Neutrophil (primary cell): ENCODE data around the gene CCR9.

ENCODE experiments used
- H3K27ac ChIP-seq: fragments of 200-600 bp; sonication (generic); 2 replicates; pipeline ENCODE4 v1.5.1; 2016; ENCODE audit warnings: mild to moderate bottlenecking, moderate library complexity
- H3K27me3 ChIP-seq: fragments of 200-600 bp; sonication (generic); 2 replicates; pipeline ENCODE4 v1.6.0; 2016; ENCODE audit warnings: mild to moderate bottlenecking
- H3K36me3 ChIP-seq: fragments of 200-600 bp; sonication (generic); 2 replicates; pipeline ENCODE4 v1.5.1; 2017
- H3K4me1 ChIP-seq, 2 experiments: fragments of 200-600 bp in 1 of 2; sonication (generic) in 1 of 2; 1 replicate in 1 of 2; 2 replicates in 1 of 2; pipeline versions ENCODE4 v1.5.1 to v1.6.1; 2013 to 2016; ENCODE audit warnings: low read depth in 1 of 2, low read length in 1 of 2, mild to moderate bottlenecking in 1 of 2, moderate library complexity in 1 of 2; ENCODE audit not compliant: control insufficient read depth in 1 of 2, insufficient read depth in 1 of 2
- H3K4me3 ChIP-seq, 2 experiments: fragments of 200-600 bp in 1 of 2; sonication (generic) in 1 of 2; 1 replicate in 1 of 2; 2 replicates in 1 of 2; pipeline ENCODE4 v1.5.1; 2013 to 2016; ENCODE audit warnings: low read depth in 1 of 2, low read length in 1 of 2, mild to moderate bottlenecking in 1 of 2, moderate library complexity in 1 of 2
- H3K9me3 ChIP-seq: fragments of 200-600 bp; sonication (generic); 2 replicates; pipeline ENCODE4 v1.5.1; 2016
- CTCF ChIP-seq: fragments of 200-600 bp; sonication (generic); IDR thresholded peaks from 2 replicates; pipeline ENCODE4 v1.5.1; 2016; ENCODE audit warnings: antibody characterized with exemption

The CCR9 gene

GRCh38 chr3:45894015-45894414 is 7.7 kb downstream of the CCR9 start:
- Histone ChIP-seq H3K4me3 (no peak overlapping the region), H3K27ac (no peak overlapping the region), H3K9me3 (no peaks in the 10 kb centered on the region), H3K36me3 (no peaks in the 10 kb centered on the region), H3K4me1 (no peaks in the 10 kb centered on the region), H3K27me3 (peaks cover 29% of the 10 kb centered on the region)
- no peak for TF ChIP-seq CTCF

- Histone ChIP-seq H3K27ac (no peak overlapping the region), H3K4me3 (no peak overlapping the region), H3K27me3 (peaks cover 23% of the 10 kb centered on the region), H3K36me3 (no peaks in the 10 kb centered on the region), H3K4me1 (no peaks in the 10 kb centered on the region), H3K9me3 (no peaks in the 10 kb centered on the region)
- no peak for TF ChIP-seq CTCF
These were observed 9.5 kb downstream of the CCR9 start for GRCh38 chr3:45895686-45896468.

GRCh38 chr3:45896956-45897355 is 10.6 kb downstream of the CCR9 start:
- Histone ChIP-seq H3K27ac (no peak overlapping the region), H3K27me3 (peaks cover 17% of the 10 kb centered on the region), H3K36me3 (no peaks in the 10 kb centered on the region), H3K9me3 (no peaks in the 10 kb centered on the region), H3K4me1 (no peaks in the 10 kb centered on the region), H3K4me3 (no peak overlapping the region)
- TF ChIP-seq CTCF, result no peak

GRCh38 chr3:45904931-45905330 is 18.6 kb downstream of the CCR9 start:
- Histone ChIP-seq H3K27ac (no peak overlapping the region), H3K4me3 (no peak overlapping the region), H3K36me3 (no peaks in the 10 kb centered on the region), H3K9me3 (no peaks in the 10 kb centered on the region), H3K4me1 (no peaks in the 10 kb centered on the region), H3K27me3 (no peaks in the 10 kb centered on the region)
- no peak for TF ChIP-seq CTCF

GRCh38 chr3:45905755-45906154 is 19.4 kb downstream of the CCR9 start:
- peaks cover 0 to 3% of the 10 kb centered on the region in 2 experiments for H3K4me1 ChIP-seq
- H3K9me3 ChIP-seq, result no peaks in the 10 kb centered on the region
- no peak for TF ChIP-seq CTCF
- no peak overlapping the region for H3K27ac ChIP-seq
- no peaks in the 10 kb centered on the region for H3K36me3 ChIP-seq
- no peak overlapping the region for H3K4me3 ChIP-seq
- no peaks in the 10 kb centered on the region for H3K27me3 ChIP-seq
